AG04450 (cell line): Measurements from ENCODE around the gene NOP58. TPM values are rescaled to one million over a fixed set of nuclear protein-coding genes. Genes with fewer than 3 reads are reported as not detected.
"Not testable (repeated sequence)": the region's sequence is repeated elsewhere in the genome, so short reads cannot be mapped to it uniquely, and the experiment has no call there.

Experiments used
- CTCF ChIA-PET: fragments of 300-600, 350-600 bp; formaldehyde crosslinking; extraction: SDS; loops from one replicate; lab custom pipeline; 2022; ENCODE audit warnings: antibody characterized with exemption, inconsistent platforms; lab: Charles Lee
- POLR2A ChIA-PET: fragments of 350-600 bp; formaldehyde crosslinking; extraction: SDS; loops from one replicate; lab custom pipeline; 2021; ENCODE audit warnings: antibody characterized with exemption, inconsistent platforms; lab: Yijun Ruan, JAX
- DNase-seq: peaks from one replicate; pipeline ENCODE4 v3.0.0-alpha.2; 2011; ENCODE audit warnings: low read depth, low spot score
- H3K27ac ChIP-seq: one replicate; pipeline ENCODE4 v1.5.1; 2012; ENCODE audit warnings: low read depth, low read length, control low read depth
- H3K27me3 ChIP-seq: one replicate; pipeline ENCODE4 v1.6.0; 2012; ENCODE audit warnings: low read length; ENCODE audit not compliant: control insufficient read depth, insufficient read depth
- H3K4me3 ChIP-seq: 2 replicates; pipeline ENCODE4 v1.5.1; 2011; ENCODE audit warnings: mild to moderate bottlenecking, low read depth, low read length, control low read depth
- H3K9me3 ChIP-seq: 2 replicates; pipeline ENCODE4 v1.5.1; 2012; ENCODE audit warnings: low read length; ENCODE audit not compliant: control insufficient read depth, insufficient read depth
- CTCF ChIP-seq: IDR thresholded peaks from 2 replicates; pipeline ENCODE4 v1.5.1; 2011; ENCODE audit warnings: low read depth, low read length, control low read depth, inconsistent platforms
- polyA plus RNA-seq: library from polyadenylated mRNA; depleted of rRNA; stranded (reverse); fragments of >200 nt; gene quantifications from 2 replicates; pipeline ENCODE4 v1.2.3, GENCODE V29; 2011

The NOP58 gene
- polyA plus RNA-seq, 1 experiment, result 63.4 TPM

- TF ChIP-seq CTCF, result no peak
- ChIA-PET POLR2A (no interaction called here), CTCF (interaction anchor here (1.4 kb wide), 1 partner anchor 92 kb away, joined by 3 read pairs; no protein-coding TSS in a partner anchor)
- Histone ChIP-seq H3K9me3 (no peaks in the 10 kb centered on the region; the same call in 1 of the 2 replicates), H3K4me3 (no peak overlapping the region), H3K27ac (no peak overlapping the region), H3K27me3 (no peaks in the 10 kb centered on the region)
- DNase-seq, result no peak
These were observed 4.9 kb downstream of the NOP58 start for GRCh38 chr2:202270487-202270886.

GRCh38 chr2:202276078-202276720 is 10.6 kb downstream of the NOP58 start:
- DNase-seq, H3K4me3 ChIP-seq, H3K9me3 ChIP-seq, POLR2A ChIA-PET, H3K27me3 ChIP-seq: not testable (repeated sequence)
- peak overlapping the region; percentile 65 for H3K27ac ChIP-seq
- CTCF ChIA-PET, result interaction anchor here (0.6 kb wide), 1 partner anchor 464 kb away, joined by 7 read pairs; no protein-coding TSS in a partner anchor

GRCh38 chr2:202278036-202278760 is 12.6 kb downstream of the NOP58 start:
- Histone ChIP-seq H3K4me3 (no peak overlapping the region), H3K27ac (no peak overlapping the region), H3K9me3 (no peaks in the 10 kb centered on the region; the same call in 1 of the 2 replicates), H3K27me3 (no peaks in the 10 kb centered on the region)
- ChIA-PET POLR2A (no interaction called here), CTCF (interaction anchor here (0.5 to 2.8 kb wide), 13 partner anchors 9 to 251 kb away, joined by 3 to 15 read pairs (median 4); no protein-coding TSS in a partner anchor)
- TF ChIP-seq CTCF, result no peak
- DNase-seq, result no peak

GRCh38 chr2:202278944-202279343 is 13.4 kb downstream of the NOP58 start:
- Histone ChIP-seq H3K27ac (no peak overlapping the region), H3K4me3 (no peak overlapping the region), H3K9me3 (no peaks in the 10 kb centered on the region; the same call in 1 of the 2 replicates), H3K27me3 (no peaks in the 10 kb centered on the region)
- TF ChIP-seq CTCF, result peak; percentile 75
- POLR2A ChIA-PET, result interaction anchor here (0.7 kb wide), 1 partner anchor 423 kb away, joined by 3 read pairs; no protein-coding TSS in a partner anchor
- CTCF ChIA-PET, result interaction anchor here (0.6 to 2.8 kb wide), 15 partner anchors 9 to 418 kb away, joined by 3 to 15 read pairs (median 3); no protein-coding TSS in a partner anchor
- no peak for DNase-seq

GRCh38 chr2:202286595-202286994 is 21.0 kb downstream of the NOP58 start:
- no peak overlapping the region for H3K4me3 ChIP-seq
- H3K27ac ChIP-seq, result no peak overlapping the region
- H3K9me3 ChIP-seq, result no peaks in the 10 kb centered on the region
- TF ChIP-seq CTCF, result no peak
- DNase-seq, result no peak
- H3K27me3 ChIP-seq, result no peaks in the 10 kb centered on the region
- CTCF ChIA-PET, result interaction anchor here (0.7 kb wide), 1 partner anchor 88 kb away, joined by 3 read pairs; no protein-coding TSS in a partner anchor
- POLR2A ChIA-PET, result interaction anchor here (0.6 to 0.8 kb wide), 2 partner anchors 9 to 87 kb away, joined by 3 to 6 read pairs; no protein-coding TSS in a partner anchor
